ENCODE measurements around the gene NFATC3.
A peak's percentile ranks its signal among the peaks of the same experiment; 100 is the strongest.

NFATC3 gene

GRCh38 chr16:68252383-68252782 lies 167.2 kb downstream of the NFATC3 start:
- no peak for DNase-seq

- DNase-seq, result no peak
Measured at GRCh38 chr16:68253721-68254120, 168.6 kb downstream of the NFATC3 start.

- DNase-seq, result no peak
Measured at GRCh38 chr16:68255712-68256111, 170.5 kb downstream of the NFATC3 start.

- no peak for DNase-seq
Measured at GRCh38 chr16:68257251-68257905, 172.2 kb downstream of the NFATC3 start.

GRCh38 chr16:68257906-68258800 lies 173.0 kb downstream of the NFATC3 start:
- no peak for DNase-seq

- DNase-seq, result no peak
Measured at GRCh38 chr16:68259007-68259825, 174.0 kb downstream of the NFATC3 start.

- no peak for DNase-seq
Measured at GRCh38 chr16:68263559-68264127, 178.5 kb downstream of the NFATC3 start.

- DNase-seq, result peak; percentile 85
Measured at GRCh38 chr16:68264128-68265077, 179.2 kb downstream of the NFATC3 start, which contains the start of gene SLC7A6. Gene SLC7A6, plus strand, starts transcription at chr16:68264526. Its CDS starts 10,201 bp downstream, at chr16:68274727.

GRCh38 chr16:68265078-68265920 lies 180.1 kb downstream of the NFATC3 start:
- peak; percentile 54 for DNase-seq

- DNase-seq, result no peak
Measured at GRCh38 chr16:68267612-68268405, 182.6 kb downstream of the NFATC3 start.

GRCh38 chr16:68269793-68270192 lies 184.6 kb downstream of the NFATC3 start:
- no peak for DNase-seq

- DNase-seq, result no peak
Measured at GRCh38 chr16:68270353-68270752, 185.2 kb downstream of the NFATC3 start.

GRCh38 chr16:68272507-68273209 lies 187.5 kb downstream of the NFATC3 start:
- DNase-seq, result peak; percentile 65

GRCh38 chr16:68273459-68273858 lies 188.3 kb downstream of the NFATC3 start:
- no peak for DNase-seq

- no peak for DNase-seq
Measured at GRCh38 chr16:68273896-68274295, 188.7 kb downstream of the NFATC3 start.

GRCh38 chr16:68274441-68274840 lies 189.3 kb downstream of the NFATC3 start:
- no peak for DNase-seq

GRCh38 chr16:68275611-68276191 lies 190.5 kb downstream of the NFATC3 start:
- peak; percentile 65 for DNase-seq

GRCh38 chr16:68276223-68276622 lies 191.1 kb downstream of the NFATC3 start:
- DNase-seq, result no peak

All from CD4-positive, alpha-beta T cell treated with Interleukin-10 for 1 hour (primary cell).